ENCODE results near the gene CYB5RL. TPM values are rescaled to one million over a fixed set of nuclear protein-coding genes. Genes with fewer than 3 reads are reported as not detected.

The CYB5RL gene
- polyA plus RNA-seq, 1 of the 3 experiments (the other 2 are of a cell fraction): 3.3 TPM

DNA sequence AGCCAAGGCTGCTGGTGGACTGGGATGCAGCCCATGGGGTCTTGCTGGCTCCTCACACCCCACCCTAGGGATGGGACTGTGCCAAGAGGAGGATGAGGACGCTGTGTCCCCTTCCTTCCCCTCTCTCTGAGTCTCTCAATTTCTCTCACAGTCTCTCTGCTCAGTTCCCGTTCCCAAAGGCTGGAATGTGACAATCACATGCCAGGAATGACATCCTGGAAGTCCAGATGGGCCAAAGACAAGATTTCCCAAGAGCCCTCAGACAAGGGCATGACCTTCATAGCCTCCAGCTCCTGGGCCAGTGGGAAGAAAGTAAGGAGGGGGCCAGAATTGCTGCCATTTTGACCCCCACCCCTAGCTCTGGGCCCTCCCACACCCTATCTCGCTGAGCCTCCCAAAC lies 39.5 kb downstream of the CYB5RL start (continued):
- no peak for TF ChIP-seq USF2 (IDR thresholded peaks at IDR 0.05; ENCODE audit: borderline replicate concordance, low read depth, low read length)
- TF ChIP-seq RXRA (IDR thresholded peaks at IDR 0.05; ENCODE audit: borderline replicate concordance, low read depth): no peak
- no peak for TF ChIP-seq TCF12 (IDR thresholded peaks at IDR 0.05)
- no peak for TF ChIP-seq TAF1 (IDR thresholded peaks at IDR 0.05; ENCODE audit: borderline replicate concordance, low read depth, low read length)
- no peak for TF ChIP-seq USF1 (IDR thresholded peaks at IDR 0.05; ENCODE audit: borderline replicate concordance, low read depth)
- TF ChIP-seq FOXM1 (IDR thresholded peaks at IDR 0.05; ENCODE audit: low read depth): no peak

- Histone ChIP-seq H3K9me2 (no peaks in the 10 kb centered on the region), H3K27ac (ENCODE audit: low read depth in 2 of 2, low read length in 1 of 2) (no peak overlapping the region), H3K4me1 (ENCODE audit: control insufficient read depth in 1 of 2, insufficient read depth in 2 of 2, low read depth in 1 of 2, low read length in 1 of 2) (no peaks in the 10 kb centered on the region; a peak in 2 of 4 replicates), H4K20me1 (ENCODE audit: insufficient read depth) (no peaks in the 10 kb centered on the region), H3K27me3 (ENCODE audit: insufficient read depth) (no peaks in the 10 kb centered on the region), H2AFZ (ENCODE audit: low read depth) (no peak overlapping the region), H3K4me2 (no peak overlapping the region), H3K4me3 (ENCODE audit: low read depth in 2 of 2, low read length in 1 of 2) (no peak overlapping the region), H3K36me3 (replicated peaks in 1 of 2; ENCODE audit: control insufficient read depth in 1 of 2, insufficient read depth in 2 of 2, low read length in 1 of 2) (no peaks in the 10 kb centered on the region), H3F3A (replicated peaks; ENCODE audit: insufficient read depth) (no peaks in the 10 kb centered on the region), H3K9ac (no peak overlapping the region), H3K79me2 (ENCODE audit: insufficient read depth) (no peaks in the 10 kb centered on the region), H3K9me3 (no peaks in the 10 kb centered on the region)
- POLR2A ChIA-PET: no interaction called here
- DNase-seq: no peak
- WGBS (ENCODE audit: low lambda C conversion rate): 50% methylated on average over 1 of the region's 4 CpGs
- CTCF ChIA-PET: no interaction called here
- TF ChIP-seq GATA2 (CRISPR knock-in tag; IDR thresholded peaks at IDR 0.05): no peak
- TF ChIP-seq RXRA (IDR thresholded peaks at IDR 0.05; ENCODE audit: borderline replicate concordance, low read depth): no peak
- TF ChIP-seq JUND (IDR thresholded peaks at IDR 0.05): no peak
- no peak for TF ChIP-seq TAF1 (IDR thresholded peaks at IDR 0.05; ENCODE audit: borderline replicate concordance, low read depth, low read length)
- no peak for TF ChIP-seq TCF12 (IDR thresholded peaks at IDR 0.05)
- TF ChIP-seq TEAD4 (IDR thresholded peaks at IDR 0.05; ENCODE audit: borderline replicate concordance, insufficient read depth): no peak
- no peak for TF ChIP-seq POLR2AphosphoS5 (IDR thresholded peaks at IDR 0.05; ENCODE audit: low read depth, low read length)
- TF ChIP-seq PBX3 (IDR thresholded peaks at IDR 0.05): no peak
- TF ChIP-seq NFIC (IDR thresholded peaks at IDR 0.05; ENCODE audit: borderline replicate concordance): no peak
- no peak for TF ChIP-seq MXI1 (IDR thresholded peaks at IDR 0.05; ENCODE audit: low read depth, low read length)
- no peak for TF ChIP-seq RFX5 (IDR thresholded peaks at IDR 0.05; ENCODE audit: low read length)
- TF ChIP-seq FOSL2 (IDR thresholded peaks at IDR 0.05; ENCODE audit: borderline replicate concordance, low read depth): no peak
- no peak for TF ChIP-seq ELF1 (IDR thresholded peaks at IDR 0.05)
- TF ChIP-seq USF2 (IDR thresholded peaks at IDR 0.05; ENCODE audit: borderline replicate concordance, low read depth, low read length): no peak
- TF ChIP-seq USF1 (IDR thresholded peaks at IDR 0.05; ENCODE audit: borderline replicate concordance, low read depth): no peak
- no peak for TF ChIP-seq MAX (IDR thresholded peaks at IDR 0.05; ENCODE audit: low read depth)
- no peak for TF ChIP-seq GABPA (IDR thresholded peaks at IDR 0.05; ENCODE audit: low read depth)
Observed at GRCh38 chr1:54159733-54160316, 40.0 kb downstream of the CYB5RL start.

All from SK-N-SH (cell line).